CD4-positive, alpha-beta T cell treated with Interleukin-6 for 4 hours (primary cell): Measurements from ENCODE around the gene MYH6.
"Not testable (repeated sequence)": the region's sequence is repeated elsewhere in the genome, so short reads cannot be mapped to it uniquely, and the experiment has no call there.

Experiments used
- DNase-seq: peaks from one replicate; pipeline ENCODE4 v3.0.0-alpha.2; 2020; ENCODE audit warnings: mixed read lengths

MYH6 gene

DNA sequence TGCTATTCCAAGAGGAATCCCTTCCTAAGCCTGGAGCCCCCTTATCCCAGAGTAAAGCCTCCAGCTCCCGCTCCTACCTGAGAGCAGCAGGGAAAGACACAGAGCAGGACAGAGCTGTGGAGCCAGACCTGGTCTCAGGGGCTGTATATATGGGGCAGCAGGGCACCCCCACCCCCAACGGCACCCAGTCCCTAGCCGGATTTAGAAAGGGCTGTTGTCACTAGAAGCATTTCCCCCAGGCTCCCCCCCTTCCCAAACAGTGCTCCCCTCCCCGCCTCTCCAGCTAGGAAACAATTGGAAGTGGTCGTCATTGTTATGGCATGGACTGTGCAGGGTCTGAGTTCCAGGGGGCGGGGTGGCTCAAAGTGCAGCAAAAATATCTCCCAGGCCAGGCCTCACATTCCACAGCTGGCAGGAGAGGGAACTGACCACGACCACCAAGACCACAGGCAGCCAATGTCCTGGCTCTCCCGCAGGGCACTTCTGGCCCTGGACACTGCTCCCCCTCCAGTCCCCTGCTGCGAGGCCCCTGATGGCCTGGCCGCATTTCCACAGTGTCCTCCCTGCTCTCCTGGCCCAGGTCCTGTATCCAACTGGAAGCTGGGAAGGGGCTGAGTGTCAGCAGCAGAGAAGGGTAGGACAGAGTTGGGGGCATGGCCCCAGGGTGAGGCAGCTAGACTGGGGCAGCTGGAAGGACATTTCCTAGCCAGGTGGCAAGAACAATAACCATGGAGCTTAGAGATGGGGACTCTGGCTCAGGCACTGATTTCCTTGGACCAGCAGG lies 27.7 kb upstream of the MYH6 start, which contains the start of gene MYH7:
MYH7 (minus strand) TSS at position 118 of the 784 bp plus-strand sequence. CDS start 1,928 bp downstream, outside the sequence.
- no peak for DNase-seq

DNA sequence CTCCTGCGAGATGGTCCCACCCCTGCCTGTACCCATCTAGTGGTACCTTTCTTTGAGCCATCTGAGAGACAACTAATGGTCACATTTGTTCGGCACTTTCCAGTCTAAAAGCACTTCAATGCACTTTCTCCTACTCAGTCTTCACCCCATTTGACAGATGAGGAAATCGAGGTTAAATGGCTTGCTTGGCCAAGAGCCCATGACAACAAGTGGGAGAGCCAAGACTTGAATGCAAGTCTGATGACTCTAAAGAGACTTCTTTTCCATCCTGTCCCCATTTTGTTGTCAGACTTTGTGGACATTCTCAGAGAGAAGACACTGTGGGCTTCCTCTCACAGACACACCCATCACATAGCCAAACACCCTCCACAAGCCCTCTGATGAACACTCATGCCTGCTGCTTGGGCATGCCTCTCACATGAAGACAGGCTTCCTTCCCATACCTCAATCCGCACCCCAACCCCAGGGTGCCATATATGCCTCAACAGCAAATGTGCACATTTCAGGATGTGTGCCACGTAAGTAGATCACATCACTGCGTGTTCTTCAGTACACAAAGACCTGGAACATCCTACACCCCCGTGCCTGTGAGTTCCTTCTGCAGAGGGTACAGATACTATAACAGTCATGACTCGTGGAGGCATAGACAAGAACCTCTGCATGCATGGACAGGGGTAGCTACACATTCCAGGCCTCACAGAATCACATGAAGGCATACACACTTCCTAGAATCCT lies 26.6 kb upstream of the MYH6 start:
- DNase-seq, result no peak

DNA sequence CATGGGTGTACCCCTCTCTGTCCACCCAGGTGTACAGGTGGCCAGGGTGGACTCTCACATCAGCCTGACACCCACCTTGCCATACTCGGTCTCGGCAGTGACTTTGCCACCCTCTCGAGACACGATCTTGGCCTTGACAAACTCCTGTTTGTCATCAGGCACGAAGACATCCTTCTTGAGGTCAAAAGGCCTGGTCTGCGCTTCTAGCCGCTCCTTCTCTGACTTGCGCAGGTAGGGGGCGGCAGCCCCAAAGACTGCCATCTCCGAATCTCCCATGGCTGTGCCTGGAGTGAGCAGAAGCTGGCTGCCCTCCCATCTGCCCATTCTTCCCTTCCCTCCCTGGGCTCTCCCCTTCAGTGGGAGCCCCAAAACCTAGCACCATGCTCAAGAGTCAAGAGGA lies 25.4 kb upstream of the MYH6 start:
- DNase-seq, result no peak

DNA sequence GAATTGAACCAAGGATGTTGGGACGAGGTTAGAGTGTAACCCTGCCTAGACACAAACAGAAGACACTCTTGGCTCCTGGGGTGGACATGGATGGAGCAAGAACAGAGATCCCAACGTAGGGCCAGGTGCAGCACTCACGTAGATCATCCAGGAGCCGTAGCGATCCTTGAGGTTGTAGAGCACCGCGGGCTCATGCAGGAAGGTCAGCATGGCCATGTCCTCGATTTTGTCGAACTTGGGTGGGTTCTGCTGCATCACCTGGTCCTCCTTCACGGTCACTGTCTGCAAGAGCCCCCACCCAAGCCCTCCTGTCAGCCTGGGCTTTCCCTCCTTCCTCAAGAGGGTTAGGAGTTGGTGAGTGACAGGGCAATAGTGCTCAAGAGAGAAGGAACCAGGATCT lies 24.9 kb upstream of the MYH6 start:
- DNase-seq, result no peak

DNA sequence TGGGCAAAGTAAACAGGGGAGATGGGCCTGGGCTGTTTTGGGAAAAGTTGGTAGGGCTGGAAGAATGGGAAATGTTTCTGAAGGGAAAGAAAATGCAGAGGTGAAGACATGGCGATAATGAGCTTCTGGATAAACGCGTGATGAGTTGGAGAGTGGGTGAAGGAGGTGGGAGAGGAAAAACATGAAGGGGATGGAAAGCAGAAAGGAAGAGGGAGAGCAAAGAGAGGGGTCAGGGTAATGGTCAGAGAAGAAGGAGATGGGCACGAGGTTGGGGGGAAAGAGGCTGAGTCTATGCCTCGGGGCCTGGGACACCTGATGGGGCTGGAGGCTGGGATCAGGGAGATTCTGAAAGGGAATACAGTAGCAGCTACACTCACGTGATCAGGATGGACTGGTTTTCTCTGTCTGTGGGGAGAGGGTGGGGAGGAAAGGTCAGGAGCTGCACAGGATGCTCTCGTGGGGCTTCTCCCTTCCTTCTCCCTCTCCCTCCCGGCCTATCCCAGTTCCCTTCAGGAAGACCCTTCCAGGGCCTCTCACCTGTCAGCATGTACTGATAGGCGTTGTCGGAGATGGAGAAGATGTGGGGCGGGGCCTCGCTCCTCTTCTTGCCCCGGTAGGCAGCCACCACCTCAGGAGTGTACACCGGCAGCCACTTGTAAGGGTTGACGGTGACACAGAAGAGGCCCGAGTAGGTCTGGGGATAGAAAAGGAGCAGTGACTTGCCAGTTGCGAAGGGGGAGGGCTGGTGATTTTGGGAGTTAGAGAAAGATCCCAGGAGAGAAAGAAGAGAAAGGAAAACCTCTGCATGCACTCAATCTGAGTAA lies 24.2 kb upstream of the MYH6 start:
- DNase-seq, result no peak

DNA sequence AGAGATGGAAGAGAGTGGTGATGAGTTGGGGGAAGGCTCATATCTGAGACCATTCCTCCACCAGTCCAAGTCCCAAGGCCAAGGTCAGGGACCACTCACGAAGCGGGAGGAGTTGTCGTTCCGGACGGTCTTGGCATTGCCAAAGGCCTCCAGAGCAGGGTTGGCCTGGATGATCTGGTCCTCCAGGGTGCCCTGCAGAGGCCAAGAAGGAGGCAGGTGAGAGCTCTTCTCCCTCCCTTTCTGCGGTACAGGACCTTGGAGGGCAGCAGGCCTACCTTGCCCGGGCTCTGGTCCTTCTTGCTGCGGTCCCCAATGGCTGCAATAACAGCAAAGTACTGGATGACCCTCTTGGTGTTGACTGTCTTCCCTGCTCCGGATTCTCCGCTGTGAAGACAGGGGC lies 23.4 kb upstream of the MYH6 start:
- no peak for DNase-seq

DNA sequence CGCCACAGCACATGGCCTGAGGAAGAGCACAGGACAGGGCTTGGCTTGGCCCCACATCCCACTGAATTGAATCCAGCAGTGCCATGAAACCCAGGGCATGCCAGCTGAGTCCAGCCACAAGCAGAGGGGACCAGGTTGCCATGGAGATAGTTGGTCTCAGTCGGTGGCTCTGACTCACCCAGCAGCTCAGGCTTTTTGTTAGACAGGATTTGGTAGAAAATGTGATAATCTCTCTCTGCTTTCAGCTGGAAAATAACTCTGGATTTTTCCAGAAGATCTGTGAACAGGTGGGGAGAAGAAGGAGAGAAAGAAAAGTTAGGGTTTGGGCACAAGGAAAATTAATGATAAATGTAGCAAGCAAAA lies 22.6 kb upstream of the MYH6 start:
- no peak for DNase-seq

DNA sequence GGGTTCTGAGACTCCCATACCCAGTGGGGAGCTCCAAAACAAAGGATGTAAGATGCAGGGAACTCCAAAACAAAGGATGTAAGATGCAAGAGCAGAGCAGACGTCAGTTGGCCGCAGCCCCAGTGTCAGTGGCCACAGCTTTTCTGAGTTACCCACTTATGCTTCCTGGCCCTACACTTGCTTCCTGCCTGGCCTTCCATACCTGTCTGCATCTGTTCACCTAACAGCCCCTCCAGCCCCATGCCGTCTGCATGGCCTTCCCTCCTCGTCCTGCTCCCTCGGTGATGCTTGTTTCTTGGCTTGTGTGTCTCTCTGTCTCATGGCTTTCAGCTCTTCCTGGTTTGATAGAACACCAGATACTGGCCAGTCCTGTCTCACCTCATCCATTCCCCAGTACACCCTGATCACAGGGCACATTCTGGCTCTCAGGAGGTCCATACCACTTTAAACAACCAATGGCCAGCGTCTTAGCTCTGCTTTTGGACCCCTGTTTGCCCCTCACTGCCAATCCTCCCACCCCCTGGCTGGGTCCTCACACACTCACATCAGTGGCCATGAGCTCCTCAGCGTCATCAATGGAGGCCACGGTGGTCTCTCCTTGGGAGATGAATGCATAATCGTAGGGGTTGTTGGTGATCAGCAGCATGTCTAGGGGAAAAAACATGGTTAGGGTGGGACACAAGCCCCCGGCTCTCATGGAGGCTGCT lies 22.1 kb upstream of the MYH6 start:
- DNase-seq, result no peak

DNA sequence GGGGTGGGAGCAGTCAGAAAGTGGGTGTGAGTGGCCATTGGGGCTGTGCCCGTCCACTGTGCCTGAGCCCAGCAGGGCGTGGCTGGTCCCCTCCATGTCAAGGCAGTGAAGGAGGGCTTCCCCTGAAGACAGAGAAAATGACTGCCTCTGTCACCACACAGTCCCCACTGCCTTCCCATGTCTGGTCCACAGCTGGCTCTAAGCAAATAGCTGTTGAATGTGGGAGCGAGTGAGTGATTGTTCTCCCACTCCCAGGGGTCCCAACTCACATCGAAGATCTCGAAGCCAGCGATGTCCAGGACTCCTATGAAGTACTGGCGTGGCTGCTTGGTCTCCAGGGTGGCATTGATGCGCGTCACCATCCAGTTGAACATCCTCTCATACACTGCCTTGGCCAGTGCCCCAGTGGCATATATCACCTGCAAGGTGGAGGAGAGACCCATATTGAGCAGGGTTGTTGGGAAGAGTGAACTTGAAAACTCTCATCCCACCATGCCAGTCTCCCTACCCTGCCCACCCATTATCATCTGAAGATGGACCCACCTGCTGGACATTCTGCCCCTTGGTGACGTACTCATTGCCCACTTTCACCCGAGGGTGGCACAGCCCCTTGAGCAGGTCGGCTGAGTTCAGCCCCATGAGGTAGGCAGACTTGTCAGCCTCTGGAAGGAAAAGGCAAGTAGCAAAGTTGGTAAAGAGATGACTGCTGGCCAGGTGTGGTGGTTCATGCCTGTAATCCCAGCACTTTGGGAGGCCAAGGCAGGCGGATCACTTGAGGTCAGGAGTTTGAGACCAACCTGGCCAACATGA lies 20.8 kb upstream of the MYH6 start:
- DNase-seq, result no peak

DNA sequence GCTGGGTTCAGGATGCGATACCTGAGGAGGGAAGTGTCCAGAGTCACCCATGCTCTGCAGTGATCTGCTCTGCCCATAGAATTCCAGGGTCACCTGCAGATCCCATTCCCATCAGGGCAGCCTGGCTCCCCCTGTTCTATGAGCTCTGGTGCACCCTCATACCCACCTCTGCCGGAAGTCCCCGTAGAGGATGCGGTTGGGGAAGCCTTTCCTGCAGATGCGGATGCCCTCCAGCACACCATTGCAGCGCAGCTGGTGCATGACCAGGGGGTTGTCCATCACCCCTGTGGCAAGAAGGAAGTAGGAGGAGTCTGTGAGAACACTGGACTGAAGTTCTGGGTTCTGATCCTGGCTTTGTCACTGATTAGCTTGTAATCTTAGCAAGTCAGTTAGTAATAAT lies 17.7 kb upstream of the MYH6 start:
- not testable (repeated sequence) for DNase-seq

DNA sequence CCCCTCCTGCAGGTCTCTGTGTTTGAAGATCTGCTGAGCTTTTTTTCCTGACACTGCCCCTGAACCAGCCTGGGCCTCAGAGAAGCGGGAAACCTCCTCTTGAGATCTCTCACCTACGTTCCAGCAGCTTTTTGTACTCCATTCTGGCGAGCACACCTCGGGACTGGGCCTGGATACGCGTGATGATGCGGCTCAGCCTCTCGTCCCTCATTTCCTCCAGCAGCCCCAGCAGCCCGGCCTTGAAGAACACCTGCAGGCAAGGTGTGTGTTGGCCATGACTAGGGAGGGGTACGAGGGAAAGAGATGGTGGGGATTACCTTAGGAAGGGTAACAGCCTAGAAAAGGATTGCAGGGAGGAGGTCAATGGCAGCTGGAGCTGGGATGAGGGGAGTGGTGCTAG lies 17.1 kb upstream of the MYH6 start:
- no peak for DNase-seq

DNA sequence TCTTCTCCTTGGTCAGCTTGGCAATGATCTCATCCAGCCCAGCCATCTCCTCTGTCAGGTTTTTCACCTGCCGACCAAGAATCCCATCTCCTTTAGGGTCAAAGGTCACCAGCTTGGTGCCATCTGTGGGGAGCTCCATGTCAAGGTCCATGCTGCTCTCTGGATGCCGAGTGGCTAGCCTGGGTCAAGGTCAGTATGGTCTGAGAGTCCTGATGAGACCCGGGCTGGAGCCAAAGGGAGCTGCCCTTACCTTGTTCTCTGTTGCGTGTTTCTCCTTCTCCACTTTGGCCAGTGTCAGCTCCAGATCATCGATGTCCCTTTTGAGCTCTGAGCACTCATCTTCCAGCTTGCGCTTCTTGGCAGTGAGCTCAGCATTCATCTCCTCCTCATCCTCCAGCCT lies 15.6 kb upstream of the MYH6 start:
- no peak for DNase-seq

DNA sequence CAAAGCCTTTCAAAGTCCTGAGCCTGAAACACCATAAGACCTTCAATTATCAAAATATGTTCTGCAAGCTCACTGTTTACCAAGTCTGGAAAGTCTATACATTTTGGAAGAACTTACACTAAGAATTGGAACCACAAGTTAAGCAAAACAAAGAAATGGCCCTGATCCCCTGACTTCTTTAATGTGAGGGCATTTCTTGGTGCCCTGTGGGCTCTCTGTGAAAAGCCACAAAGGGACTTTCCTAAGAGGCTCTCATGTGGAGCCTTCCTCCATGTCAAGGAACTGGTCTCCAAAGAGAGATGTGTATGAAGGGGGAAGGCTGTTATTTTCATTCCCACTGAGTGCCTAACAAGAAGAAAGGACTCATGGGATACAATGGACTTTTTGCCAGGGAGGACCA lies 13.5 kb upstream of the MYH6 start:
- DNase-seq, result no peak

DNA sequence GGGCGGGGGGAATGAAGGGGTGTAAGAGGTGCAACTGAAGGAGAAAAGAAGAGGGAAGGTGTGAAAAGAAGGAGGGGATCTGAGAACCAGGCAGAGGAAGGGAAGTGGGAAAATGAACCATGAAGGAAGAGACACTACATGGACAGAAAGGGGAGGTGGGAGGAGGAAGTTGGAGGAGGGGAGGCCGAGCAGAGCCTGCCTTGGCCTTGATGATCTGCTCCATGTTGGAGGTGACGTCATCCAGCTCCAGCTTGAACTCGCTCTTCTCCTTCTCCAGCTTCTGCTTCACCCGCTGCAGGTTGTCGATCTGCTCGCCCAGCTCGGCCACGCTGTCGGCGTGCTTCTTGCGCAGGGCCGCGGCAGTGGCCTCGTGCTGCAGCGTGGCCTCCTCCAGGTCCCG lies 11.6 kb upstream of the MYH6 start:
- not testable (repeated sequence) for DNase-seq

DNA sequence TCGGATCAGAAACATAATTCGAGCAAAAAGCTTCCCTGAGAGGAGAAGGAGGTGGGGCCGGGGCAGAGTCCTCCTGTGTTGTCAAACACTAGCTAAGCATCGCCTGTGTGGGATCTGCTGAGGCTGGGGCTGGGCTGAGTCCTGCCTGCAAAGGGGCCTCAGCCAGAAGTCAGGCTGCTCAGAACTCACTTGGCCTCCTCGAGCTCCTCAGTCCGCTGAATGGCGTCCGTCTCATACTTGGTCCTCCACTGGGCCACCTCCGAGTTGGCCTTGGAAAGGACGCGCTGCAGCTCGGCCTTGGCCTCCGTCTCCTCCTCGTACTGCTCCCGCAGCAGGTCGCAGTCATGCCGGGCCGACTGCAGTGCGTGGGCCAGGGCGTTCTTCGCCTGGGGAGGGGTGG lies 9.9 kb upstream of the MYH6 start:
- no peak for DNase-seq

DNA sequence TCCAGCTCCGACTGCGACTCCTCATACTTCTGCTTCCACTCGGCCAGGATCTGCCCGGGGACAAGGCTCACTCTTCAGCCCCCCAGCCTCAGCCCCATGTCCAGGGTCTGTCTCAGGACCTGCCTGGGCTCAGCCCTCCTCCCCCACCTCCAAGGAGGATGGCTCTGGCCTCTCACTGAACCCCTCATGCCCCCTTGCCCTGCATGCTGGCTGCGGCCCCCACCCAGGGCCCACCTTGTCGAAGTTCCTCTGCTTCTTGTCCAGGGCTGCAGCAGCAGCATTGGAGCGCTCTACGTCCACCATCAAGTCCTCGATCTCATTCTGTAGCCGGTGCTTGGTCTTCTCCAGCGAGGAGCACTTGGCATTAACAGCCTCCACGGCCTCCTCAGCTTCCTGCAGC lies 9.2 kb upstream of the MYH6 start:
- DNase-seq, result not testable (repeated sequence)

DNA sequence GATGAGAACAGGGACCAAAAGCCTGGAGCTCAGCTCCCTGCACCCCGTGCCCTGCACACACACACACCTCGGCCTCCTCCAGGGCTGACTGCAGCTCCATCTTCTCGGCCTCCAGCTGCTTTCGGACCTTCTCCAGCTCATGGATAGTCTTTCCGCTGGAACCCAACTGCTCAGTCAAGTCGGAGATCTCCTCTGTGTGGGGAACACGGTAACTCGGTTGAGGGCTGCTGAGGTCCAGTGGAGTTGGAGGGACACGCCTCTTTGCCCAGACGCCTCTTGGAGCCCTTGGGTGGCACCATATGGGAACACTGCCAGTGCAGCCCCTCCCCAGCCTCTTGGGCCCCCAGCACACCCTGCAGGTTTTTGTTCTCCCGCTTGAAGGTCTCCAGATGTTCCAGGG lies 8.7 kb upstream of the MYH6 start:
- no peak for DNase-seq

DNA sequence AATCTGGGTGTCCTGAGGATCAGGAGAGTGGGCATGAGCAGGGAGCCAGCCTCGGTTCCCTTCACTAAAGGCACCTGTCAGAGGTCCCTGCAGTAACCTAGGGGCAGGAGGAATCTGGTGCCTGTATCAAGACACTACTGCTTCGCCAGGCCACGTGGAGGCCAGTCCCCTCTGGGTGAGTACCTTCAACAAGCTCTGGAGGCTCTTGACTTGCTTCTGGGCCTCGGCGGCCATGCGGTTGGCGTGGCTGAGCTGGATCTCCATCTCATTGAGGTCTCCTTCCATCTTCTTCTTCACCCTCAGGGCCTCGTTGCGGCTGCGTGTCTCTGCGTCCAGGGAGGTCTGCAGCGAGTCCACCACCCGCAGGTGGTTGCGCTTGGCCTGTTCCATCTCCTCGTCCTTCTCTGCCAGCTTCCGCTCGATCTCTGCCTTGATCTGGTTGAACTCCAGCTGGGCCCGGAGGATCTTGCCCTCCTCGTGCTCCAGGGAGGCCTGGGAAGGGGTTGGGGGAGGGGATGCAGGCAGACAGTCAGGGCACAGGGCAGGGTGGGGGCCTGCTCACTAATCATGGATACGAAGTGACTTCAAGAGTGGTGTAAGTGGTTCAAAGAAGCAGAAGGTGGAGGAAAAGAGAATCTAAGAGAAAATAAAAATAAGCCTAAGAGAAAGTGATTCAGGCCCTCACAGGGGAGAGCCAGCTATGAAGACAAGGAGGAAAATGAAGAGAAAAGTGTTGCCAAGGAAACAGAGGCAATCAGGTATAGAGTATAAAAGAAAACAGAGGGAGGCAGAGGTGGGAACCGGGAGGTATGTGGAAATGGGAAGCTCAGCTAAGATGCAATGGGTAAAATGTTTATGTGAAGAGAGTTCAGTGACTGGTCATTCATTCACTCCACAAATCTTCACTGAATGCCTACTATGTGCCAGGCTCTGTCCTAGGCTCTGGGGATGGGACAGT lies 8.0 kb upstream of the MYH6 start:
- DNase-seq, result no peak

DNA sequence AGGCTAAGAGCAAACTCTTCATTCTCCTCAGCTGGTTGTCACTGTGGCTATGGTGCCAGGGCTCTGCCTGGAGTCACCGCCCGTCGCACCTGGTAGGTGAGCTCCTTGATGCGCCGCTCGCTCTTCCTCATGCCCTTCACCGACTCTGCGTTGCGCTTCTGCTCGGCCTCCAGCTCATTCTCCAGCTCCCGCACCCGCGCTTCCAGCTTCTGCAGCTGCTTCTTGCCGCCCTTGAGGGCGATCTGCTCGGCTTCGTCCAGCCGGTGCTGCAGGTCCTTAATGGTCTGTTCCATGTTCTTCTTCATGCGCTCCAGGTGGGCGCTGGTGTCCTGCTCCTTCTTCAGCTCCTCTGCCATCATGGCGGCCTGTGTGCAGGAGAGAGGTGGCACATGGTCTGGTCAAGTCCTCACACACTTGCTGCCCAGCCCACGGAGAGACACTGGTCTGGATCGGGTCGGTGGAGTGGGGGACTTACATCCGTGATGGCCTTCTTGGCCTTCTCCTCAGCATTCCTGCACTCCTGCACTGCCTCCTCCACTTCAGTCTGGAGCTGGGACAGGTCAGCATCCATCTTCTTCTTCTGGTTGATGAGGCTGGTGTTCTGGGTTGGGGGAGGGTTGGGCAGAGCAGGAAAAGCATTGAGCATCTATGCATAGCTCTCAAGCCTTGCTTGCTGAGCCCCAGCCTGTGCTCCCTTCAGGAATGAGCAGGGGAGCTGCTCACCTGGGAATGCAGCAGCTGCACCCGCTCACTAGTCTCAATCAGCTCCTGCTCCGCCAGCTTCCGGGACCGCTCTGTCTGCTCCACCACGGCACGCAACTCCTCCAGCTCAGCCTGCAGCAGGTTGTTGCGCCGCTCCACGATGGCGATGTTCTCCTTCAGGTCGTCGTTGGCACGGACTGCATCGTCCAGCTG lies 7.1 kb upstream of the MYH6 start:
- no peak for DNase-seq

DNA sequence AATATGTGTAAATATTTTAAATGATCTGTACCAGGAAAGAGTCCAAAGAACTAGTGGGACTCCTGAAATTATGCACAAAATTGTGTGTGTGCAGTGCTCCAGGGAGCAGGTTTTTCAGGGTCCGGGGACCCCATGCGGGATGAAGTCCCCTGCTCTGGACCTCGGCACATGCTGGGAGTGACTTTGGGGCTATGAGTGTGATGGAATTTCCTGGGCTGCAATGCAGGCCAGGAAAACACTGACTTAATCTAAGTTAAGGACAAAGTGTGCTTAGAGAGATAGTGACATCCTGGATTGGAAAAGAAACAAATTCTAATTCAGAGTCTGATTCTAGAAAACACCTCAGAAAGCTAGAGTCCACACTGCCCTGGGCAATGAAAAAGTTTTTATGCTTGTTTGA lies 6.2 kb upstream of the MYH6 start:
- DNase-seq, result no peak
